Kidney (tissue), 14 donors: ENCODE data around the gene POLG. TPM values are rescaled to one million over a fixed set of nuclear protein-coding genes. Genes with fewer than 3 reads are reported as not detected.
A peak's percentile ranks its signal among the peaks of the same experiment; 100 is the strongest.

Source experiments
- DNase-seq, 5 donors: peaks; one replicate each; pipeline ENCODE4 v3.0.0-alpha.2; 2013 to 2020
- FAIRE-seq: peaks from 2 replicates; lab custom pipeline; 2012; peaks lifted over from hg19 to GRCh38; lab: Jason Lieb, UNC
- H3K27ac ChIP-seq, 2 donors: one replicate each; pipeline ENCODE4 v1.7.0; 2013; ENCODE audit warnings: low read depth in 2 of 2, low read length in 2 of 2, inconsistent platforms in 1 of 2
- H3K27me3 ChIP-seq: one replicate; pipeline ENCODE4 v1.7.1; 2013; ENCODE audit warnings: low read length, inconsistent platforms; ENCODE audit not compliant: control insufficient read depth, insufficient read depth
- H3K36me3 ChIP-seq, 3 donors: one replicate each; pipeline versions ENCODE4 v1.7.0 to v1.7.1; 2013; ENCODE audit warnings: low read length in 3 of 3, control low read depth in 1 of 3, inconsistent platforms in 1 of 3; ENCODE audit not compliant: insufficient read depth in 3 of 3, control insufficient read depth in 2 of 3
- H3K4me1 ChIP-seq, 3 donors: one replicate each; pipeline versions ENCODE4 v1.7.0 to v1.7.1; 2013; ENCODE audit warnings: low read length in 3 of 3, inconsistent platforms in 1 of 3, low read depth in 1 of 3; ENCODE audit not compliant: control insufficient read depth in 2 of 3, insufficient read depth in 2 of 3
- H3K4me3 ChIP-seq, 3 donors: one replicate each; pipeline versions ENCODE4 v1.7.0 to v1.8.1; 2013; ENCODE audit warnings: low read length in 3 of 3, control low read depth in 1 of 3, inconsistent platforms in 1 of 3
- H3K9ac ChIP-seq, 3 donors: one replicate each; pipeline versions ENCODE4 v1.7.0 to v1.7.1; 2013; ENCODE audit warnings: low read length in 3 of 3, control low read depth in 1 of 3, inconsistent platforms in 1 of 3
- H3K9me3 ChIP-seq, 3 donors: one replicate each; pipeline versions ENCODE4 v1.7.0 to v1.7.1; 2013; ENCODE audit warnings: low read length in 3 of 3, control low read depth in 1 of 3, inconsistent platforms in 1 of 3; ENCODE audit not compliant: control insufficient read depth in 2 of 3, insufficient read depth in 1 of 3
- intact Hi-C: fragments of 100-400 bp; cut with DNase I; formaldehyde crosslinking; loops from one replicate; pipeline ENCODE4 v1.11.1; 2022
- polyA plus RNA-seq: library from polyadenylated mRNA; stranded (reverse); fragments of 350-450 nt; fragmentation: Illumina TruSeq; extraction: RNeasy Lipid Tissue Mini Kit (QIAGEN cat#74804); gene quantifications from one replicate; pipeline ENCODE4 v1.2.3, GENCODE V29; 2014; ENCODE audit warnings: low read depth, low replicate concordance; ENCODE audit not compliant: insufficient read depth
- total RNA-seq: library from RNA; stranded (reverse); fragmentation: NEBNext Ultra II Directional; extraction: Animal tissue kit (Norgen Biotek cat#: 25700); gene quantifications from one replicate; pipeline ENCODE4 v1.2.1, GENCODE V29; 2021
- TF ChIP-seq, protein P1 (sequence below): IDR thresholded peaks from 3 replicates; pipeline ENCODE4 v1.5.1; 2012; ENCODE audit warnings: mild to moderate bottlenecking, moderate library complexity, borderline replicate concordance; ENCODE audit not compliant: insufficient read depth; ENCODE audit errors: extremely low read depth
- donor health status: control.
- donor health status: control.
- donor health status: control.
- donor health status: control.
- donor health status: control.
- donor health status: DM: yes; HTN: yes; CAD: no.
- donor health status: Normal renal cell carcinoma (clear cell type).

The POLG gene
- total and polyA plus RNA-seq, 2 donors from 2014 or later = 28.6 to 72.4 TPM

DNA sequence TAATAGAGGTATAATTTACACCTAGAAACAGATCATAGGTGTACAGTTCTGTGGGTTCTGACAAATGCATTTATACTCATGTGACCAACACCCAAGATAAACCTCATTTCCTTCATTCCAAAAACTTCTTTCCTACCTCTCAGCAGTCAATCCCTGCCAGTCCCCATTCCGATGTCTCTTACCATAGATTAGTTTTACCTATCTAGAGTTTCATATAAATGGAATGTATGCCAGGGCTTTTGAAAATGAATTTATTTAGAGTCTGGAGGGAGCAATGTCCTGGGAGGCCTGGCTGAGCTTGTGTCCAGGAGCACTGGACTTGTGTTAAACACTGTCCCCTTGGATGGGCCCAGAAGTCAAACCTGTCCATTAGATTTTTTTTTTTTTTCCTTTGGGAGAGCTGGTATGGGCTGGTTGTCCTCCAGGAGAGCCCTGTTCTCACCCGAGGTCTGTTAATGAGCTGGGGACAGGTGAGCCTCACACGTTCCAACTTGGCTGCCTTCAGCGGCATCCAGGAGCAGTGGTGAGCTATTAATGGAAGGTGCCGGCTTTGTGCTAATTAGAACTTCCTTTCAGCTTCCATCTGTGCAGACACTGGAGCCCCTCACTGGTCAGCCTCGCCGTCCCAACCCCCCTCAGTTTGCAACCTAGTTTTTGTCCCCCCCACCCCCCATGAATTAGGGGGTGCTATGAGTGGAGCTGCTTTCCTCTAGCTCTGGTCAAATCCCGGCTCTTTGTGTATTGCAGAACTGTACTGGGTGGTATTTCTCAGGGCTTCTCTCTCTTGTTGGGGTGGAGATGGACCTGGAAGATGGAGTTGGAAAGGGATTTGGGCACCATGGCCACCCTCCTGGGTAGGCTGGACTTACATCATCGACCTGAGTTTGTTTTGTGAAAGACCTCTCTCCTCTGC, 40.7 kb upstream of the POLG start:
- no peak for FAIRE-seq
- Histone ChIP-seq H3K36me3 (no peaks in the 10 kb centered on the region), H3K4me1 (no peaks in the 10 kb centered on the region), H3K4me3 (no peak overlapping the region), H3K9me3 (no peaks in the 10 kb centered on the region), H3K27ac (no peak overlapping the region), H3K9ac (no peak overlapping the region), H3K27me3 (peaks cover 70% of the 10 kb centered on the region)
- TF ChIP-seq, protein P1, sequence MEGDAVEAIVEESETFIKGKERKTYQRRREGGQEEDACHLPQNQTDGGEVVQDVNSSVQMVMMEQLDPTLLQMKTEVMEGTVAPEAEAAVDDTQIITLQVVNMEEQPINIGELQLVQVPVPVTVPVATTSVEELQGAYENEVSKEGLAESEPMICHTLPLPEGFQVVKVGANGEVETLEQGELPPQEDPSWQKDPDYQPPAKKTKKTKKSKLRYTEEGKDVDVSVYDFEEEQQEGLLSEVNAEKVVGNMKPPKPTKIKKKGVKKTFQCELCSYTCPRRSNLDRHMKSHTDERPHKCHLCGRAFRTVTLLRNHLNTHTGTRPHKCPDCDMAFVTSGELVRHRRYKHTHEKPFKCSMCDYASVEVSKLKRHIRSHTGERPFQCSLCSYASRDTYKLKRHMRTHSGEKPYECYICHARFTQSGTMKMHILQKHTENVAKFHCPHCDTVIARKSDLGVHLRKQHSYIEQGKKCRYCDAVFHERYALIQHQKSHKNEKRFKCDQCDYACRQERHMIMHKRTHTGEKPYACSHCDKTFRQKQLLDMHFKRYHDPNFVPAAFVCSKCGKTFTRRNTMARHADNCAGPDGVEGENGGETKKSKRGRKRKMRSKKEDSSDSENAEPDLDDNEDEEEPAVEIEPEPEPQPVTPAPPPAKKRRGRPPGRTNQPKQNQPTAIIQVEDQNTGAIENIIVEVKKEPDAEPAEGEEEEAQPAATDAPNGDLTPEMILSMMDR = no peak
- peak in 1 of 5 donors; percentile 12 for DNase-seq
- intact Hi-C loops = no loop called here

DNA sequence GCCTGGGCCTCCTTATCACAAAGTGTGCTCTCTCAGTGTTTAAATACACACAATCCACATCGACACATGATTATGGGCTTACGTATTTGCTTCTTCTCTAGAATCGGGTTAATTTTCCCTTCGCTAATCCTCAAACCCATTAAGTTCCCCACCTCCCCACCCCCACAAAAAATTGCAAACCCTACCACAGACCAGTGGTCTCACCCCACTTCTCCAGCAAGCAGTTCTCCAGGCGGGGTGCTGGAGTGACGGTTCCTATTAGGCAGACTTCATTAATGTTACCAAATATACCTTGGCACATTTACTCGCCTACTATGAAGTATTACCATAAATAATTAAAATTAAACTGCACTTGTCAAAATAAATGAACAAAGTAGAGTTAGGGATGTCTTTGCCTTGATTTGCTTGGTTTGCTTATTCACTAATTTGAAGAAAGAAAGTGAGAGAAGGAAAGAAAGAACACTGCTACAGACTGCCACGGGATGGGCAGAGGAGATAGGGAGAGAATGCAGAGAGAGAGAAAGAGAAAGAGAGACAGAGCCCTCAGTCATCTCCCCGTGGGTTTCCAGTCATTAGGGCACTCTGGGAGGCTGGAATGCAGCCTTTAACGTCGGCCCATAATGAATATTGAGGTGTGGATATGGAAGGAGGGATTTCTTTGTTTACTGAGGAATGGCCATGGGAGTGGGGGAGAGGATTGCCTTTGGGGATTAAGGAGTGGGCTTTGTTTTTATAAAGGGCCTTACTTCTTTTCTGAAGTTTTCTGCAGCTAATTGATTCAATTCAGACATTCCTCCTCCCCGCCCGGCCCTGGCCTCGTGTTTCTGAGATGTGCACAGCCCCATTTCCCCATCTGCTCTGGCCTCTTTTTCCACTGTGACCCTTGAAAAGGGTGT, 39.7 kb upstream of the POLG start:
- TF ChIP-seq, protein P1 = no peak
- intact Hi-C loops = no loop called here
- Histone ChIP-seq H3K4me1 (no peaks in the 10 kb centered on the region), H3K27ac (no peak overlapping the region), H3K4me3 (no peak overlapping the region), H3K9me3 (no peaks in the 10 kb centered on the region), H3K9ac (no peak overlapping the region), H3K36me3 (no peaks in the 10 kb centered on the region), H3K27me3 (peaks cover 76% of the 10 kb centered on the region)
- DNase-seq (peak in 1 of 5 donors; percentile 21), FAIRE-seq (no peak)

GRCh38 chr15:89372069-89372935, 37.7 kb upstream of the POLG start:
- Histone ChIP-seq H3K27me3 (peaks cover 74% of the 10 kb centered on the region), H3K4me1 (peaks cover 0 to 2% (median 0%) of the 10 kb centered on the region in 3 donors), H3K9ac (no peak overlapping the region), H3K4me3 (no peak overlapping the region), H3K9me3 (no peaks in the 10 kb centered on the region), H3K36me3 (no peaks in the 10 kb centered on the region), H3K27ac (no peak overlapping the region)
- TF ChIP-seq, protein P1 = no peak
- DNase-seq (peak in 1 of 5 donors; percentile 26), FAIRE-seq (no peak)
- intact Hi-C loops = no loop called here
